ENCODE results near the gene DYNC1I1.

Gene DYNC1I1

DNA sequence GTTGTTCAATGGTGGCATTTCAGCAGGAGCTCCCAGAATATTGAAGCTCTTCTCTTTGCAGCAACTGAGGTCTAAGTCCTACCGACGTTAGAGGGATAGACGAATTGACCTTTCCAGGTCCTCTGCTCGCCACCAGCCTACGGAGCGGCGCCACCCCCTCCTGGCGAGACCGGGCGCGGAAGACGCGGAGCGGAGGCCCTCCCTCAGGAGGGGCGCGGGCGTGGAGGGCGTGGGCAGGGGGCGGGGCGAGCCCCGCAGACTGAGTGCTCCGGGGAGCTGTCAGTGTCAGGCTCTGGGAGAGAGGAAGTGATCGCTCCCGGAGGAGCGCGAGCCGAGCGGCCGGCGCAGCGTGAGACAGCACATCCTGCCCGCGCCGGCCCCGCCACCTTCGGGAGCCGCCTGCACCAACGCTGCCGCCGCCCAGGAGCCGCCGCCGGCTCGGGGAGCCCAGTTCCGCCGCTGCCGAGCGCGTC, at the start of gene DYNC1I1:
DYNC1I1 (plus strand) TSS at position 257 of the 473 bp plus-strand sequence. CDS start 32,176 bp downstream, outside the sequence.
- DNase-seq = no peak

GRCh38 chr7:95723583-95724180, 48.7 kb upstream of the DYNC1I1 start:
- DNase-seq = no peak

- no peak for DNase-seq
Observed at GRCh38 chr7:95725205-95725604, 47.1 kb upstream of the DYNC1I1 start.

GRCh38 chr7:95730493-95731280, 41.7 kb upstream of the DYNC1I1 start:
- DNase-seq = no peak

- DNase-seq = no peak
Observed at GRCh38 chr7:95736635-95737034, 35.7 kb upstream of the DYNC1I1 start.

GRCh38 chr7:95737828-95738505, 34.4 kb upstream of the DYNC1I1 start:
- no peak for DNase-seq

- DNase-seq = no peak
Observed at GRCh38 chr7:95749044-95749443, 23.3 kb upstream of the DYNC1I1 start.

DNA sequence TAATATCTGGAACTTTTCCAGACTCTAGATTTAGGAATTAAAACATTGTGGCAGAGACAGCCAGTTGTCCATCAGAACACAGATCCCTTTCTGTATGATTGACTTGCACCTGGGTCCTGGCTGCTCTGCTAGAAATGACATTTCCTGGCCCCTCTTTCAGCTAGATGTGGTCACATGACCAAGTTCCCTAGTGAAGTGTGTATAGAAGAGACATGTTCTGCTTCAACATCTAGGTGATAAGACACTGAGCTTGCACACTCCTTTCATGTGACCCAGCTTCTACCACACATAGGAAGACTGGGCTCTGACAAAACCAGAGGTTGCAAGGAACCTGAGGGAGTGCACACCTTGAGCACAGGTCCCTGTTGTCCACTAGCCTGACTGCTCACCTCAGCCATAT, 22.8 kb upstream of the DYNC1I1 start:
- DNase-seq = no peak

GRCh38 chr7:95753440-95753839, 18.9 kb upstream of the DYNC1I1 start:
- DNase-seq = no peak

DNA sequence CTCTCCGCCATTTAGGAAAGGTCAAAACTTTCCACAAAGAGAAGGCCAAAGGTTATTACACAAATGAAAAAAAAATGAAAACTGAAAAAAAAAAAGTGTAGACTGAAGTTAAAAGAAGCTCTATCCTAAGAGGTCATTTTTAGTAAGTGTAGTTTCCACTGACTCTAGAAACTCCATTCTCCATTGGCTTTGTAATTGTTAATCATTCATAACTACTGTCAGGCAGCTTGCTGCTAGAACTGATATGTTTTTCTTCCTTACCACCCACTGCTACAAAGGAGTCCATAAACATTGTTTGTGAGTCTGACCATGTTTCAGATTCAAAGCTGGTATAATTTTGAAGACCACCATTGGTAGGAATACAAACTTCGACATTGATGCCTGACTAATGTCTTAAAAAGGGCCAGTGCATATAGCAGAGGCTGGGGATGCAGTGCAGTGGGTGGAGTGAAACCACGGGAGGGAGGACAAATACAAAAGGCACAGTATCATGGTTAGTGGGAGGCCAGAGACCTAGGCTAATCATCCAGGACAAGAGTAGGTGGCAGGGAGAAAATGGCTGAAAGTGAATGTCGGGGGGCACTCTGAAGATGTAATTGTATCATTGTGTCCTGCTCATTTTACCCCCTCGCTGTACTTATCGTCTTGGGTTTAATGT, 16.9 kb upstream of the DYNC1I1 start:
- DNase-seq = no peak

- DNase-seq = no peak
Observed at GRCh38 chr7:95758187-95758586, 14.2 kb upstream of the DYNC1I1 start.

GRCh38 chr7:95766086-95766485, 6.3 kb upstream of the DYNC1I1 start:
- DNase-seq = no peak

GRCh38 chr7:95766657-95767056, 5.7 kb upstream of the DYNC1I1 start:
- DNase-seq = no peak

DNA sequence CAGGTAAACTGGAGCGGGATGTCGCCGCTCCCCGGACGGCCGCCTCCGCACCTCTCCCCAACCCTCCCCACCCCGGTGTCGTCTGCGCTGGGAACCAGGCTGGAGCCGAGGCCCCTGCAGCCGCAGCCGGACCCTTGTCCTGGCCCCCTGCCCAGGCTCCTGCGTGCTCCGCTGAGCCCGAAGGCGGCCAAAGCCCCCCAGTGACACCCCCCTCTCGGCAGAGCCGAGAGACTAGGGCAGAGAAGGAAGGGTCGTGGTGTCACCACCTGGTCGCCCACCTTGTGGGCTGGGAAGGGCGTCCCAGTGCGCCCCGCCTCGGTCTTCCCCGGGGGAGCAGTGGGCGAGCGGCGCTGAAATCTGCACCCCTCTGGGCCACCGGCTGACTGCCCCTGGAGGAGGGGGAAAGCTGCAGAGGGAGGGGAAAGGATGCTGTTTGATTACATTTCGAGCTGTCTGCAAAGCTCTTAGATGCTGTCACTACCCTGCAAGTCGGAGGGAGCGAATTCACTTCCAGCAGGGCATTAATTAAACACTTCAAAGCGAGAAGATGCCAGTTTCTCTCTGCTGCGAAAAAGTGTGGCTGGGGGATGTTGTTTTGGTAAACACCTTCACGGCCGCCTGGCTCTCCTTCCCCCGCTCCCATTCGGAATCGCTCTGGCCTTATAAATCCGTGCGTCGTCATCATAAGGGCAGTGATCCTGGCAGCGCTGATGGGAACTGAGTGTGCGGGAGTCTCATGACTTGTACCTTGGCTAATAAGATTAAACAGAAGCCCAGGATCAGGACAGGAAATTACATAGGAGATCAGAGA, 622 bp downstream of the DYNC1I1 start:
- no peak for DNase-seq

DNA sequence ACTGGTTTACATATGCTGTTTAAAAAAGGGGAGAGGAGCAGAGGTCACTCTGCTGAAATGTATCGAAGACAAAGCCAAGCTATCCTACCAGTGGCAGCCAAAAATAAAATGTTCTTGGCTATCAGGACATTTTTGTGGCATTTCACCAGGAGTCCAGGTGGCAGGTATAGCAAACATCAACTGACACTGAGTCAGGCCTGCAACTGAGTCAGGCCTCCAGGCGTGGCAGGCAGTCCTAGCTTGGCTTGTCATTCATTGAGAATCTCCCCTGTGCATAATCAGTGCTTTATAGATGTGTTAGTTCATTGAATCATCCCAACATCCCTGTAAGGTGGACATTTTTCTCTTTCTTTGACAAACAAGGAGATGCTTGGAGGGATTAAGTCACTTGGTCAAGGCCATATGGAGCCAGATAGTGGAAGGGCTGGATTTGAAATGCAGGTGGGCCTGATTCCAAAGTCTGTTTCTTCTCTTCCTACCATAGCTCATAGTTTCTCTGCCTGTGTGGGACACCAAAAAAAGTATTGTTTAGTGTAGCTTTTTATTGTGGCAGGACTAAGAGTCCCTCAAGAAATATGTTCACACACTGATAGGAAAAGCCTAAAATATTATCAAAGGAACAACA, 4.3 kb downstream of the DYNC1I1 start:
- no peak for DNase-seq

GRCh38 chr7:95777269-95777668, 4.9 kb downstream of the DYNC1I1 start:
- no peak for DNase-seq

DNA sequence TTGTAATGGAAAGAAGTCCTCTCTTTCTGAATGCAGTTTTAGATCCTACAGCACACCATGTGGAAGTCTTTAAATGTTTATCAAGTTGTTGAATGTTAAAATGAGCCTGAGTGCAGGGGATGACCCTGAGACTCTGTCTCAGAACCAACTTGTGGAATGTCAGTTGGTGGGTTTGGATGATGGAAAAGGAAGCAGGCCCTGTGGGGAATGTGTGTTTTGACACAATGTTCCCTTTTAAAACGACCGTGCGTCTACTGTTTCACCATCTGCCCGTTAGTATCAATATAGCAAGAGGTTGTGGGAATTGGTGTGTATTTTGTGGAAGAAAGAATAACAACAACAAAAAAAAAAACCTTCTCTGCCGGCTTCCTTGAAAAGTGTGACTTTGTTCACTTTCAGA, 8.3 kb downstream of the DYNC1I1 start:
- no peak for DNase-seq

- no peak for DNase-seq
Observed at GRCh38 chr7:95781961-95782586, 9.7 kb downstream of the DYNC1I1 start.

DNA sequence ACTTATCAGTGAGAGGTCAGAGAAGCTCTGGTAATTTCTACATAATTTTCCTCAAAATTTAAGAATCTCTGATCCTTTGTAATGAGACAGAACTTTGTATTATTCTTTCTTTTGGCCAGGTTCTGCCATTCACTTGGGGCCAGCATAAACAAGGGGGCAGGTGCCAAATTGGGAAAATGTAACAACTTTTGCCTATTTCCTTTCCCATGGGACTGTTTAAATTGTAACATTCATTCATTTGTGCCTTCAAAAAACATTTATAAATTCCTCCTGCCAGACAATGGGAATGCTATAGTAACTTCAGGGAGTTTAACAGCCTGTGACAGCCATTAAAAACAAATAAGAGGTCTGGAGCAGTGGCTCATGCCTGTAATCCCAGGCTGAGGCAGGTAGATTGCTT, 12.4 kb downstream of the DYNC1I1 start:
- no peak for DNase-seq

GRCh38 chr7:95788258-95788657, 15.9 kb downstream of the DYNC1I1 start:
- DNase-seq = no peak

DNA sequence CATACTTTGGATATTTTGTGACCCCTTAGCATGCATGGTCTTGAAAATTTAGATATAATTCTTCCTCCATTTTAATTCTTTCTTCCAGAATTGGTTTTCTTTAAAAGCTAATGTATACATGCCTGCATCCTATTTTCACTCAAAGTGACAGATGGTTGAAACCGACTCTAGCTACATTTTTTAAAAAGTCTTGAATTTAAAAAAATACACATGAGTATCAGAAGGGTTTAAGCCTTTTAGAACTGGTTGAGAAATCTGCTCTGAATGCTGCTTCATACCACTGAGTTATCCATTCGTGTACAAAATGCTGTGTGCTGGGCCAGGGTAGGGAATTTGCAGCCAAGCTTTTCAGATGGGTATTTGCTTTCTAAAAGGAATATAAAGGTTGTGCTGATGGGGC, 16.5 kb downstream of the DYNC1I1 start:
- no peak for DNase-seq

- DNase-seq = no peak
Observed at GRCh38 chr7:95793658-95794057, 21.3 kb downstream of the DYNC1I1 start.
